K562 (cell line): ENCODE results near the gene TUBGCP6.

Source experiments
- FOXJ3 ChIP-seq: sonication (generic); formaldehyde crosslinking; IDR thresholded peaks from 2 replicates; pipeline ENCODE4 v1.4.0; 2020; ENCODE audit warnings: mild to moderate bottlenecking, missing genetic modification reagents
- JUND ChIP-seq, 2 experiments: IDR thresholded peaks; 2 replicates in 1 of 2; 3 replicates in 1 of 2; pipeline ENCODE4 v1.6.1; 2011; ENCODE audit warnings: borderline replicate concordance in 2 of 2, low read depth in 2 of 2, low read length in 2 of 2, improper control_type of control experiment in 1 of 2, missing biosample characterization in 1 of 2, missing genetic modification characterization in 1 of 2, missing genetic modification reagents in 1 of 2
- MAX ChIP-seq: sonication (generic); formaldehyde crosslinking; IDR thresholded peaks from 2 replicates; pipeline ENCODE4 v1.9.0; 2022; ENCODE audit warnings: mild to moderate bottlenecking, missing genetic modification reagents
- MYC ChIP-seq, 2 experiments: fragments of 250-450 bp in 1 of 2; sonication (Bioruptor Pico) in 1 of 2; IDR thresholded peaks; 2 replicates each; pipeline versions ENCODE4 v1.5.1 to v1.6.1; 2012 to 2021; ENCODE audit warnings: low read depth in 2 of 2, borderline replicate concordance in 1 of 2, improper control_type of control experiment in 1 of 2, low read length in 1 of 2, mild to moderate bottlenecking in 1 of 2, moderate library complexity in 1 of 2
- ZBTB33 ChIP-seq: sonication (generic); formaldehyde crosslinking; IDR thresholded peaks from 2 replicates; pipeline ENCODE4 v1.8.1; 2023; ENCODE audit warnings: mild to moderate bottlenecking, missing genetic modification reagents
- ZHX1 ChIP-seq: fragments of 150-350 bp; conservative IDR thresholded peaks from 2 replicates; pipeline ENCODE4 v1.6.1; 2014; ENCODE audit warnings: low read length
- ZNF143 ChIP-seq: sonication (generic); formaldehyde crosslinking; IDR thresholded peaks from 2 replicates; pipeline ENCODE4 v1.9.0; 2022; ENCODE audit warnings: mild to moderate bottlenecking, missing genetic modification reagents
- ZNF318 ChIP-seq, 2 experiments: fragments of 450-650 bp; IDR thresholded peaks; 2 replicates each; pipeline ENCODE4 v1.6.1; 2016; ENCODE audit warnings: mild to moderate bottlenecking in 2 of 2, borderline replicate concordance in 1 of 2, low read depth in 1 of 2, moderate library complexity in 1 of 2

GRCh38 chr22:50267591-50268390, 23.0 kb upstream of the TUBGCP6 start:
- no peak for TF ChIP-seq MAX (CRISPR knock-in tag)
- TF ChIP-seq JUND (IDR thresholded peaks at IDR 0.05; ENCODE audit: borderline replicate concordance, low read depth, low read length): no peak
- TF ChIP-seq JUND (tag; IDR thresholded peaks at IDR 0.05; ENCODE audit: borderline replicate concordance, low read depth, low read length): no peak
- no peak for TF ChIP-seq FOXJ3 (CRISPR knock-in tag)
- no peak for TF ChIP-seq ZHX1
- TF ChIP-seq ZBTB33: peak; percentile 48; the same call in 1 of the 2 replicates
- TF ChIP-seq ZNF318 (IDR thresholded peaks at IDR 0.05; ENCODE audit: borderline replicate concordance in 1 of 2, low read depth in 1 of 2): no peak
- TF ChIP-seq ZNF143 (CRISPR knock-in tag): no peak
- peak; percentile 18; the same call in 1 of the 2 replicates for TF ChIP-seq MYC (IDR thresholded peaks at IDR 0.05; ENCODE audit: low read depth, low read length)
- TF ChIP-seq MYC (CRISPR knock-in tag; IDR thresholded peaks at IDR 0.05; ENCODE audit: borderline replicate concordance, low read depth): no peak
